GM12874 (cell line): ENCODE results near the gene CAPN1.

ENCODE experiments used
- TF ChIP-seq, protein P1 (sequence below): IDR thresholded peaks from 2 replicates; pipeline ENCODE4 v1.5.1; 2011; ENCODE audit warnings: low read depth, mild to moderate bottlenecking, control low read depth, low read length, moderate library complexity; ENCODE audit not compliant: insufficient read depth

Gene CAPN1

DNA sequence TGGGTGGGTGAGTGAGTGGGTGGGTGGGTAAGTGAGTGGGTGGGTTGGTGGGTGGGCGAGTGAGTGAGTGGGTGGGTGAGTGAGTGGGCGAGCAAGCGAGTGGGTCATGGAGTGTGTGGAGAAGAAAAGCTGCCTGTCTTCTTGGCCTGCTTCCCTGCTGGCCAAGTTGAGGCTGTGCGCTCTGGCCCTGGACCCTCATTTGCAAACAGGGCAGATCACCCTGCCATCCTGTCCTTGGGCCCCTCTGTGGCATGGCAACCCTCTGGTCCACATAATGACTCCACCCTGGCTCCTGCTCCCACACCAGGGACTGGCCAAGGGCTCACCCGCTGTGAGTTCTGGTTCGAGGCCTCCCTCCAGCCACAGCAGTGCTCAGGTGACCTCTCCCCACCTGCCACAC, 35.1 kb downstream of the CAPN1 start:
- TF ChIP-seq, protein P1, sequence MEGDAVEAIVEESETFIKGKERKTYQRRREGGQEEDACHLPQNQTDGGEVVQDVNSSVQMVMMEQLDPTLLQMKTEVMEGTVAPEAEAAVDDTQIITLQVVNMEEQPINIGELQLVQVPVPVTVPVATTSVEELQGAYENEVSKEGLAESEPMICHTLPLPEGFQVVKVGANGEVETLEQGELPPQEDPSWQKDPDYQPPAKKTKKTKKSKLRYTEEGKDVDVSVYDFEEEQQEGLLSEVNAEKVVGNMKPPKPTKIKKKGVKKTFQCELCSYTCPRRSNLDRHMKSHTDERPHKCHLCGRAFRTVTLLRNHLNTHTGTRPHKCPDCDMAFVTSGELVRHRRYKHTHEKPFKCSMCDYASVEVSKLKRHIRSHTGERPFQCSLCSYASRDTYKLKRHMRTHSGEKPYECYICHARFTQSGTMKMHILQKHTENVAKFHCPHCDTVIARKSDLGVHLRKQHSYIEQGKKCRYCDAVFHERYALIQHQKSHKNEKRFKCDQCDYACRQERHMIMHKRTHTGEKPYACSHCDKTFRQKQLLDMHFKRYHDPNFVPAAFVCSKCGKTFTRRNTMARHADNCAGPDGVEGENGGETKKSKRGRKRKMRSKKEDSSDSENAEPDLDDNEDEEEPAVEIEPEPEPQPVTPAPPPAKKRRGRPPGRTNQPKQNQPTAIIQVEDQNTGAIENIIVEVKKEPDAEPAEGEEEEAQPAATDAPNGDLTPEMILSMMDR, result no peak

DNA sequence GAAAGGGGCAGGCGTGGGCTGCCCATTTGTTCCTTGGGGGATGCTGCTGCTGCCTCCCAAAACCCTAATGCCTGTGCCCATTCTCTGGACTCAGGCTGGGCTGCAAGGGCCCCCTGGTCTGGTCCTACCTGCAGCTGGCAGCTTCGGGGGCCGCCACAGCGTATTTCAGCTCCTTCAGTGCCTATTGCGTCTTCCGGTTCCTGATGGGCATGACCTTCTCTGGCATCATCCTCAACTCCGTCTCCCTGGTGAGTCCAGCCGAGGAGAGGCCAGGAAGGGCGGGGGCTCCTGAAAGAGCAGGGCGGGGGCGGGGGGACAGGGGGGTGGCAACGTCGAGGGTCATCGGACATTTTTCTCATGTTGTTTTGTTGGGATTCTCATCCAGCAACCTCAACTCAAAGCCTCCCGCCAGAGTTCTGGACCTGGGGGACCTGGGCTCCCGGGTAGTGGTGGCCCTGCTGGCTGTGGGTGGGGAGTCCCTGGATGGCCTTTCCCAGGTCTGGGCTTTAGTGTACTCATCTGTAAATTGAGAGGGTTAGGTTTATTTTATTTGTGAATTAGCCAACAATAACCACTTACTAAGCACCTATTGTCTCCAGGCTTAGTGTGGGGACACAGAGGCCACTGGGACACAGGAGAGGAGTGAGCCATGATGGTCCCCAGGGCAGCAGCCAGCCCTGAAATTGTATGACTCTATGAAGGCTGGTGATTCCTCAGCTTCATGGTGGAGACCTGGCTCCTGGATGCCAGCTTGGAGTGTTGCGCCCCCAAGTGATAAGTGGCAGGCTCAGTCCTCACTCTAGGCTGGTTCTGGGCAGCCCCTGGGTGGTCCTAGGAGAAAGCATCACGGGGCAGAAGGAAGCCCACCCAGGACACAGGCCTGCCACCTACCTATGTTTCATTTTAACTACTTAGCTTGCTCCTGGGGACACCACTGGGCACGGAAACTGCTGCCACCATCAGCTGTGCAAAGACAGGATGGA, 36.0 kb downstream of the CAPN1 start:
- TF ChIP-seq, protein P1, result no peak

DNA sequence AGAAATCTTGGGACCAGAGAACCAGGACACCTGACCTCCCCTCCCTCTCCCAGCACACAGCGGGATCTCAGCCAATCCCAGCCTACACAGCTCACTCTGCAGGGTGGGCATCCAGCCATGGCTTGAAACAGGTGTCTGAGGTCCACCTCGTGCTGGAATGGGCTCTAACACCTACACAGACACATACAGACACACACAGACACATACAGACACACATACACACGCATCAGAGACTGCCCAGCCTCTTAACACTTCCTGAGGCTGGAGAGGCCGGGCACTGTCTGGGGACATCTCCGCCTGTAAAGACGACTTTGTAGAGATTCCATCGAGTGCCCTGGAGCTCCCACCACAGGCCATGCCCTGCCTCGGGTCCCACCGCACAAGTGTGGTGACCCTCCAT, 36.7 kb downstream of the CAPN1 start:
- TF ChIP-seq, protein P1, result no peak

DNA sequence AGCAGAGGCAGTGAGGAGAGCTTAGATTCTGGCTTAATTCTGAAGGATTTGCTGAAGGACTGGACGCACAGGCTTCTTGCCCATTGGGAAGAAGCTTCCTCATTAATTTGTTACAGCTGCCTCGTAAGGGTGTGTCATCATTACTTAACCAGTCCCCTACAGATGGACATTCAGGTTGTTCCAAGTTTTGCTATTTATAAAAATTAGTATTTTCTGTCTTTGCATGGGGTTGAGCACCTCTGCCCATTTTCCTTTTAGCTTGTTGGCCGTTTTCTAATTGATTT, 38.1 kb downstream of the CAPN1 start:
- TF ChIP-seq, protein P1, result no peak

DNA sequence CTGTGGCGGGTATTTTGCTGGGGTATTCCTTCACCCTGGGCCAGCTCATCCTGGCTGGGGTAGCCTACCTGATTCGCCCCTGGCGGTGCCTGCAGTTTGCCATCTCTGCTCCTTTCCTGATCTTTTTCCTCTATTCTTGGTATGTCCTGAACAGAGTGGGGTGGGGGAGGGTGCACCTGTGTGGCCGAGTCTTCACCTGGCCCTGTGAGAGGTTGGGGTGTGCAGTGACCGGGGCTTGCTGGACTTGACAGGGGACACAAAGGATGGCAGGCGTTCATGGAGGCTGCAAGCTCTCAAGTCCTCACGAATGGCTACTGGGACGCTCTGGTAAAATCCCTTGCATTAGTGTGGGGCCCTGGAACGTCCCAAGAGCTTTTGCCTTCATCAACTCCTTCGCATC, 39.3 kb downstream of the CAPN1 start:
- TF ChIP-seq, protein P1, result no peak

DNA sequence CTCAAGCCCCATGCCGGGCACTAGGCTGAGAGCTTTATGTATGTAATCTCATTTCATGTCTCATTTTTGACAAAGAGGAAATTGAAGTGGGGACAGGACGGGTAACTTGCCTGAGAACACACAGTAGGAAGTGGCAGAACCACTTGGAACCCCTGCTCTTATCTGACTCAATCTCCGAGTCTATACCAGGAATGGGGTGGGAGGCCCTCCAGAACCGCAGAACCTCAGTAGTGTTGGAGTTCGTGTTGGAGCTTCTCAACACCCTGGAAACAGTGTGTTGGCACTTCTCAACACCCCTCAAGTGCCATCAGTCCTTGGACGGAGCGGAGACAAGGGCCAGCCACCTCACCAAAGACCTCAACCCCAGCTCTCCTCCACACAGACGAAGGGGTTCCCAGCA, 41.3 kb downstream of the CAPN1 start:
- TF ChIP-seq, protein P1, result no peak

DNA sequence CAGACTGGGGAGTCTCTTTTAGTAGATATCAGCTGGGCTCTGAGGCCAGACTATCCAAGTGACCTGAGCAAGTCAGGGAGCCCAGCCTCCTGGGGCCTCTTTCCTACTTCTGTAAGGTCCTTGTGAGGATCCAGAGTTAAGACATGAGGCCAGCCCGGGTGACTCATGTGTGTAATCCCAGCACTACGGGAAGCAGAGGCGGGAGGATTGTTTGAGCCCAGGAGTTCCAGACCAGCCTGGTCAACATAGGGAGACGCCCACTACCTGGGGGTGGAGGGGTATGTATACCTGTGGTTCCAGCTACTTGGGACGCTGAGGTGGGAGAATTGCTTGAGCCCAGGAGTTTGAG, 43.2 kb downstream of the CAPN1 start:
- TF ChIP-seq, protein P1, result no peak
